Neural progenitor cell (in vitro differentiated cells): ENCODE data around the gene BBX.

Experiments used
- CTCF ChIP-seq: fragments of 200-600 bp; sonication (generic); IDR thresholded peaks from 2 replicates; pipeline ENCODE4 v1.5.1; 2017; ENCODE audit warnings: antibody characterized with exemption, mild to moderate bottlenecking
- EZH2 ChIP-seq: fragments of 200-600 bp; sonication (generic); IDR thresholded peaks from 2 replicates; pipeline ENCODE4 v1.6.1; 2017; ENCODE audit warnings: antibody characterized with exemption, mild to moderate bottlenecking, moderate library complexity

GRCh38 chr3:107837895-107838612 is 315.3 kb downstream of the BBX start:
- TF ChIP-seq CTCF (no peak), EZH2 (no peak)
